Measurements from ENCODE around the gene AGPAT4. TPM values are rescaled to one million over a fixed set of nuclear protein-coding genes. Genes with fewer than 3 reads are reported as not detected.

The AGPAT4 gene
- total and polyA plus RNA-seq, 2 donors (not counting 3 experiments of a cell fraction or from before 2014, with no cell fraction given): 10.2 to 15.2 TPM

DNA sequence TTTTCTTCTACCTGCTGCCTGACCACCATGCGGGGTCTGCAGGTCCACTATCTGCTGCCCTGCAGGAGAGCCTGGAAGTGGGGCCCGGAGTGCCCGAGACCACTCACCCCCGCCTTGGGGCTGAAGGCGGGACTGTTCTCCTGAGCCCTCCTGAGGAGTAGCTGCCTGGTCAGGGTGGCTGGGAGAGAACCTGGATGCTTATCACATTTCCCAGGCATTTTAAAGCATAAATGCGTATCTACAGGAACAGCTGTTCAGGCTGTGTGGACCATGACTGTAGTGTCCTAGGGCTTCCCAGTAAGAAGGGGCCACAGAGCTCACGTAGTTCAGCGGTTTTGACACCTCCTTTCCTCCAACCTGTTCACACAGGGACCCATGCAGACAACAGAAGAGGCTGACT lies 123.3 kb downstream of the AGPAT4 start:
- TF ChIP-seq MYC (IDR thresholded peaks at IDR 0.05; ENCODE audit: low read depth, low read length): no peak
- TF ChIP-seq CTCF (IDR thresholded peaks at IDR 0.05; ENCODE audit: extremely low read depth in 1 of 2, insufficient read depth in 1 of 2, low read depth in 1 of 2, low read length in 2 of 2): no peak
- TF ChIP-seq POLR2AphosphoS5 (IDR thresholded peaks at IDR 0.05; ENCODE audit: insufficient read depth, low read depth, low read length): no peak
- no peak for TF ChIP-seq POLR2A (IDR thresholded peaks at IDR 0.05; ENCODE audit: low read depth, low read length)
- no peak for TF ChIP-seq FOS (IDR thresholded peaks at IDR 0.05; ENCODE audit: borderline replicate concordance, insufficient read depth, low read length)
- TF ChIP-seq MAX (IDR thresholded peaks at IDR 0.05; ENCODE audit: insufficient read depth, insufficient read length): no peak
- TF ChIP-seq EZH2 (IDR thresholded peaks at IDR 0.05; ENCODE audit: borderline replicate concordance, low read depth, low read length, severe bottlenecking): no peak
- no peak for TF ChIP-seq JUN (IDR thresholded peaks at IDR 0.05; ENCODE audit: borderline replicate concordance, insufficient read depth, insufficient read length, low read depth)
- no peak for TF ChIP-seq GATA2 (IDR thresholded peaks at IDR 0.05; ENCODE audit: insufficient read depth, insufficient read length, low read depth, low read length)
- no peak overlapping the region for H2AFZ ChIP-seq (ENCODE audit: low read depth, low read length)
- intact Hi-C loops (cut with micrococcal nuclease): no loop called here
- no peaks in the 10 kb centered on the region for H3K9me3 ChIP-seq (replicated peaks; ENCODE audit: control insufficient read depth, insufficient read depth, low read length)
- DNase-seq (ENCODE audit: low read depth, low spot score) (no peak), FAIRE-seq (no peak)
- no peak overlapping the region for H3K4me3 ChIP-seq (replicated peaks in 1 of 3; ENCODE audit: insufficient read depth in 1 of 3, low read depth in 1 of 3, low read length in 3 of 3)
- BruUV-seq (replicated peaks): no TSS peak
- H4K20me1 ChIP-seq (replicated peaks; ENCODE audit: control insufficient read depth, extremely low read depth, insufficient read depth, low read length): no peaks in the 10 kb centered on the region
- H3K27me3 ChIP-seq (ENCODE audit: control insufficient read depth in 2 of 2, insufficient read depth in 2 of 2, low read length in 2 of 2): no peaks in the 10 kb centered on the region
- H3K4me2 ChIP-seq (ENCODE audit: insufficient read depth, low read length): no peak overlapping the region
- no peak overlapping the region for H3K9ac ChIP-seq (replicated peaks; ENCODE audit: extremely low read depth, insufficient read depth, low read length)
- no peaks in the 10 kb centered on the region for H3K79me2 ChIP-seq (ENCODE audit: control insufficient read depth, insufficient read depth, low read length)
- ChIA-PET POLR2A (no interaction called here), CTCF (interaction anchor here (7.8 kb wide), 1 partner anchor 222 kb away, joined by 142 read pairs; no protein-coding TSS in a partner anchor)
- H3K36me3 ChIP-seq (ENCODE audit: control insufficient read depth in 2 of 2, extremely low read depth in 1 of 2, insufficient read depth in 2 of 2, low read length in 2 of 2): peaks cover 0 to 8% of the 10 kb centered on the region in 2 experiments
- no peaks in the 10 kb centered on the region for H3K4me1 ChIP-seq (ENCODE audit: control insufficient read depth, extremely low read depth, insufficient read depth, low read length)
- H3K27ac ChIP-seq (ENCODE audit: insufficient read depth, low read depth, low read length): no peak overlapping the region
- no peaks in the 10 kb centered on the region for H3K9me1 ChIP-seq (replicated peaks; ENCODE audit: control insufficient read depth, extremely low read depth, insufficient read depth, low read length)
- dilution Hi-C loops (cut with MboI; ENCODE audit: extremely low pct_ligation_motif_present, low sequenced_read_pairs): no loop called here
